RPMI8226 (cell line): ENCODE results near the gene AP5B1.

Source experiments
- DNase-seq: peaks from one replicate; pipeline ENCODE4 v3.0.0-alpha.2; 2015

Gene AP5B1

GRCh38 chr11:65798882-65799281 is 18.1 kb upstream of the AP5B1 start:
- no peak for DNase-seq

DNA sequence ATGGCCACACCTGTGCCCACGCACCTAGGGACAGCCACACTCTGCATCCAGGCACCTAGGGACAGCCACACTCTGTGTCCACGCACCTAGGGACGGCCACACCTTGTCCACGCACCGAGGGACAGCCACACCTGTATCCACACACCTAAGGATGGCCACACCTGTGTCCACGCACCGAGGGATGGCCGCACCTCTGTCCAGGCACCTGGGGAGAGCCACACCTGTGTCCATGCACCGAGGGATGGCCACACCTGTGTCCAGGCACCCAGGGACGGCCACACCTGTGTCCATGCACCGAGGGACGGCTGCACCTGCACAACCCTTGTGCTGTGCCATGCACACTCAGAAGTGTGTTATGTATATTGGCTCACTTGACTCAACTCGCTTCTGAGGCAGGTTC is 16.9 kb upstream of the AP5B1 start:
- no peak for DNase-seq

DNA sequence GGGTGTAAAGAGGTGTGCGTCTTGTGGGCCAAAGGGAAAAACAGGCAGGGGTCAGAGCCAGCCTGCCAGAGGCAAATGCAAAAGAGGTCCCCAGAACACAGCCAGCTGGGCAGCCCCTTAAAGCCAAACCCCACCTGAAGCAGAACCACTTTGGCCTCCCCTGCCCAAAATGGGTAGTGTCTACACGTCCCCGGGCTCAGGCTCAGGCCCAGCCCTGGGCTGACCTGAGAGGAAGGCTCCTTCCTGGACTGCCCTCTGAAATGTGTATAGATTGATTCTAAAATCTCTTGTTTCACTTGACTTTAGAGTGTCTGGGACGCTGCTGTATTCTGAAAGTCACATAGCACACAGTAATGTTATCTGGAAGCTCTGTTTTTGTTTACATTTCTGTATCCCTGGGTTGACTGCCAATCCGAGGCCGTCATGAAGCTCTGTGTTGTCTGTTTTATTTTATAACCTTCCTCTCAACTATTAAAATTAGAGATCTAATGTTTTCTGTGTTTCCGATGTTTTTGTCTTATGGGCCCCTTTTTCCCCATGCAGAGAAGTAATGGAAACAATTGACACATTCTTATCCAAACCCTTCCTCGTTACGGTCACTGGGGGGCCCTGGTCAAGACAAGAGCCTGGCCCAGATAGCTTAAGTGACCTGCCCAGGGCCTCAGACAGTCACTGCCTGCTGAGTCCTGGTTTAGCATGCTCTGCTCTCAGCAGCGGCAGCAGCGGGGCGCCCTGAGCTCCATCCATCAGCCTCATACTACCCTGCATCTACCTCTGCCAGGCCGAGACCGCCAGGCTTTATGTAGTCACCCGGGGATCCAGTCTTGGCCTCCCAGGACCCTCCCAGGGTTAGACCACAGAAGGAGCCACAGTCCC is 16.2 kb upstream of the AP5B1 start:
- DNase-seq = no peak

DNA sequence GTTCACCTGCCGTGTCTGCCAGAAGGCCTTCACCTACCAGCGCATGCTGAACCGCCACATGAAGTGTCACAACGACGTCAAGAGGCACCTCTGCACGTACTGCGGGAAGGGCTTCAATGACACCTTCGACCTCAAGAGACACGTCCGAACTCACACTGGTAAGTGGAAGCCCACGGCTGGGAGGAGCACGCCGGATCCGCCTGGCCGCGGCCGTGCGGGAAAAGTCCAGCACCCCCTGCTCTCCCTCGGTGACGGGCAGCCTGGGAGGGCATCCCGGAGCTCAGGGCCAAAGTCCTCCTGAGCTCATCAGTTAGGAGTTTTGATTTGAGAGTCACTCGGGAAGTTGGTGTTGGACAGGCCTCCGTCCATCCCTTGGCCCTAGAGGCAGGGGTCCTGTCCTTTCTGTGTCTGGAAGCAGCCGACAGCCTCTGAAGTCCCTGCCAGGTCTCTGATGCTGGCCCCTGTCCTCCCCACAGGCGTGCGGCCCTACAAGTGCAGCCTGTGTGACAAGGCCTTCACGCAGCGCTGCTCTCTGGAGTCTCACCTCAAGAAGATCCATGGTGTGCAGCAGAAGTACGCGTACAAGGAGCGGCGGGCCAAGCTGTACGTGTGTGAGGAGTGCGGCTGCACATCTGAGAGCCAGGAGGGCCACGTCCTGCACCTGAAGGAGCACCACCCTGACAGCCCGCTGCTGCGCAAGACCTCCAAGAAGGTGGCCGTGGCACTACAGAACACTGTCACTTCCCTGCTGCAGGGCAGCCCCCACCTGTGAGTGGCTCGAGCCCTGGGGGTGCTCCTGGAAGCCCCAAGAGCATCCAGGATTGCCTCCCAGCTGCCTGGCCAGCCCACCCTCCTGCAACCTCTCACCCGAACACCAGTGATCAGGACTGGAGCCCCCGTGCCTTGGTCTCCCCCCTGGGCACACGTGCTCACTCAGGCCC is 14.1 kb upstream of the AP5B1 start:
- DNase-seq = no peak

- no peak for DNase-seq
Observed at GRCh38 chr11:65793625-65794400, 13.0 kb upstream of the AP5B1 start.

- DNase-seq = peak; percentile 66
Observed at GRCh38 chr11:65793144-65793581, 12.4 kb upstream of the AP5B1 start.

DNA sequence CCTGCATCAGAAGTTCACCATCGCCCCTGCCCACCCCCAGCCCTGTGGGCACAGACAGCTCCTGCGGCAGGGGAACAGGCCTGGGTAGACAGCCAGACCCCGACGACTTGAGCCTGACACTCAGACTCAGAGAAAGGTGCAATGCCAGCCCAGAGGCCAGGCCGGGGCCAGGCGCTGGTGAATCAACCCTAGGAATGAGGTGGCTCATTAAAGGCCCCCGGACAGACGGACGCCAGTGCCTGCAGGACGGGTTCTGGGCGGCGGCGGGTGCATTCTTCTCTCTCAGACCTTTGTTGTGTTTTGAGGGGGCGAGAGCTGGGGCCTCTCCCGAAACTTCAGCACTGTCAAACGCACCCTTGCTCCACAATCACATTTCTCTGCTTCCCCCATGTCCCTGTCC is 11.7 kb upstream of the AP5B1 start:
- DNase-seq = no peak

GRCh38 chr11:65791719-65792213 is 11.0 kb upstream of the AP5B1 start:
- peak; percentile 92 for DNase-seq

GRCh38 chr11:65790902-65791650 is 10.3 kb upstream of the AP5B1 start:
- DNase-seq = no peak

GRCh38 chr11:65790104-65790901 is 9.5 kb upstream of the AP5B1 start:
- DNase-seq = no peak

GRCh38 chr11:65789230-65790103 is 8.7 kb upstream of the AP5B1 start:
- no peak for DNase-seq

GRCh38 chr11:65788821-65789220 is 8.0 kb upstream of the AP5B1 start:
- DNase-seq = no peak

DNA sequence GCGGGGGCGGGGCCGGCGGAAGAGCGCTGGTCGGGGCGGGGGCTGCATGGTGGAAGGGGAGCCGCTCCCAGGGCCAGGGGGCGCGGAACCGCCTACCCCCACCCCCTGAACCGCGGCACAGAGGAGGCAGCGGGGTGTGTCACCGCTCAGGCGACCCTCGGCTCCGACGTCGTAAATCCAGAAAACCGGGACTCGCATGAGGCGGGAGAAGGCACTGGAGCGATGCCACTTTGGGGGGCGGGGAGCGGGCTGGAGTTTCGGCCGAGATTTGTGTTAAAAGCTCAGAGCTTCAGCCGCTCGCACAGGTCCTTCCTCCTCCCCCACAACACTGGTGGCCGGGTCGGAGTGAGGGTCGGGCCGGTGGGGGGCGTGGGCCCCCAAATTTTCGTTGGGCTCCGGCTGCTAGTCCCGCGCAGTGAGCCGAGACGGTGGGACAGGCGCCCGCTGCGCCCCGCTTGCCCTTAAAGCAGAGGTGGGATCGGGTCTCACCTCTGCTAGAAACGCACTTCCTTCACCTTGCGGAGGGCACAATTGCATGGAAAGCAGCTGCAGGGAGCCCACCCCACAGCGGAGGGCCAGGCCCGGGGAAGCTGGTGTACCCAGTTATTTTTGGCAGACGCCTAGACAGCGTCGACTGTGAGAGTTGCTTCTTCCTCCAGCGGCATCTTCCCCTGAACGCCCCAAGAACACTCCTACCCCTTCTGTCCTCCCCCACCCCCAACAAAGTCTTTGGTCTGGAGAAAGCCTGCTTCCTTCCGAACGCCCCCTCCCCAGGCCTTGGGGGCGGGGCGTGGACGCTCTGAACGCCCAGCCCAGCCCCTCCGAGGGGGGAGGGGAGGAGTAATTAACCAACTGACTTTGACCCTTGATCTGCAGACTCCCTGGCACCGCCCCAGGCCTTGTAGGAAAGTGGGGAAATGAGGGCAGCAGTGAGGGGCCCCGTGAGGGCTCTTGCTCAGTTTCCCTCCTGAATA is 7.2 kb upstream of the AP5B1 start:
- DNase-seq = peak; percentile 36

GRCh38 chr11:65786786-65787636 is 6.2 kb upstream of the AP5B1 start, which contains the start of gene OVOL1:
Gene OVOL1, plus strand, starts transcription at chr11:65787063. Its CDS starts 311 bp downstream, at chr11:65787374.
- DNase-seq = peak; percentile 46

DNA sequence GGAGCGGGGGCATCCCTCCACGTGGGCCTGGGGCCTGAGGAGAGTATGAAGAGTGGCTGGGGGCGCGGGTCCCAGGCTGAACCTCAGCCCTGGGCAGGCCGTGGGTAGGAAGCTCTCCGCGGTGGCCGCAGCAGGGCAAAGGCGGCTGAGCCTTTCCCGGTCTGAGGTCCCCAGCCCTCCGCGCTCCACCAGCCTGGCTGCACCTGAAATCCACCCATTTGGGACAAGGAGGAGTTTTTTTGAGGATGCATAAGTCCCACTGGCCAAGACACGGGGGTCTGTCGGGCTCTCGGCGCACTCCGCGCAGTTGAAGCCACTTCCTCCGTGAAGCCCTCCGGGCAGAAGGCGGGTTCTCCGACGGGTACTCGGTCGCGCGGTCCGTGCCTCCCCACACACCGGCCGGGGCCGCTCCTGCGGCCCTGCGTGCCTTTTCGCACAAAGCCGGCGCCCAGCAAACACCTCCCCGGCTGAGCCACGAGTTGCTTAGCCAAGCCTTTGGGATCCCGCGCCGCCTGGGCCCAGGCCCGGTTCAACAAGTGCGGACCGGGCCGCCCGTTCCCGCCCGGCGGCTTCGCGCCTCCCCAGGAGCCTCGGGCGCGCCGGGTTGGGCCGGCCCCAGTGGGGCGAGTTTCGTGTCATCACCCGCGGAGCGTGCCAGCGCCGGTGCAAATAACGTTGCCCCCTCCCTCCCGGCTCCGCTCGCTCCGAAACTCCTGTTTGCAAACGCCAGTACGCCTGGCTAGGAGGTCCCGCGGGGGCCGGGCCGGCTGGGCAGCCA is 5.4 kb upstream of the AP5B1 start:
- no peak for DNase-seq

DNA sequence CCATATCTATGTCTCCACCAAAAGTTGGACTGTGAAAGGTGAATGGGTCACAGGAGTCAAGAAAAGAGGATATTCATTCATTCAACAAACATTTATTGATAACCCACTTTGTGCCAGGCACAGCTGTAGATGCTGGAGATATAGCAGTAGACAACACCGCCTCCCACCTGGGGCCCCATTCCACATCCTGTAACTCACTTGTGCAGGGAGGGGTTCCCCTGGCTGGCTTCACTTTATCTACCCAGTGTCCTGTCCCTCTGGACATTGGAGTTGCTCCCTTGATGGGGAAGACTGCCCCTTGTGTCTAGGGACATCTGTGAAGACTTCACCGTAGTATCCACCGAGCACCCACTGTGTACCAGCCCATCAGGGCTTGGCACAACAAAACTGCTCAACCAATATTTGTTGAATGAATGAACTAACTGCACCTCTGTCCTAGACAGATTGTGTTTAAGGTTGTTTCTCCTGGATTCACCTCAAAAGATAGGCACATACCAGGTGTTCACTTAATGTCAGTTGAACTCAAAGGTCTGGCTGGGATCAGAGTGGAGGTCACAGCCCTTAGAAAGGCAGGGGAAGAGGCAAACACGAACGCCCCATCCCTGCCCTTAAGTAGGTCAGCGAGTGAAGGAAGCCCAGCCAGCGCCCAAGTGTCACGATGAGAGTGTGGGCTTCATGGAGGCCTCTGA is 4.7 kb upstream of the AP5B1 start:
- DNase-seq = no peak
